ACHN (cell line): Measurements from ENCODE around the gene ALOXE3.

ENCODE experiments used
- DNase-seq: peaks from one replicate; pipeline ENCODE4 v3.0.0-alpha.2; 2015
- in situ Hi-C: cut with HindIII; loops from 2 replicates; pipeline ENCODE4 v1.10.0; 2017; ENCODE audit warnings: low sequenced_read_pairs, low pct_ligation_motif_present, low pct_unique_long_range_greater_than_20kb

Gene ALOXE3

DNA sequence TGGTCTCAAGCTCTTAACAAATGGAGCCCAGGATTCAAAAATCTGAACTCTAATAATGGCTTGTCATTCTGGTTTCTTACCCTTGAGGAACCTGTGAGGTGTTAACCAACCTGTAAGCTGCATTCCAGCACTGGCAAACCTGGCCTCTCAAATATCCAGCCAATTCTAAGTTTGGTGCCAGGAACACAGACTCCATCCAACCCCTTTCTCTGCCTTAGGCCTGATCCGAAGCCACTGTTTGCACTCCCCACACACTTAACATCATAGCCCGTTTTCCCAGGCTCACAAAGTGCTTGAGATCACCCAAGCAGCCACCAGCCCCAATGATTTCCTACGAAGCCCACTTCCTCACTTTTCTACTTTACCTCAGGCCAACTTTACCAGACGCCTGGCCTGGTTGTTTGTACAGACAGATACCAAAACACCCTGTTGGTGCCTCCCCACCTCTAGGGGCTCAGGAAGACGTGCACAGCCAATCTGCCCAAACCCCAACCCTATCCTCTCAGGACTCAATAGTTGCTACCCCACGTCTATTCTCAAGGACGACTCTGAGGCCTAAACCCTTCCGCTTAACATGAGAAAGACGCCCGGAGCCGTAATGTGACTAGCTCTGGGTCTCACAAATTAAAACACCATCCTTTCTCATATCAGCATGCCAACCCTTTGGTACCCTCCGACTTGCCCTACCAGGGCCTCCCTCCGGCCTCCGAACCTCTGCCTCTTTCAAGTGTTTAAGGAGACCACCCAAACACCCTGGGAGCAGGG is 37.1 kb upstream of the ALOXE3 start:
- in situ Hi-C loops: no loop called here
- DNase-seq: no peak

GRCh38 chr17:8154608-8155155 is 36.4 kb upstream of the ALOXE3 start:
- in situ Hi-C loops: no loop called here
- DNase-seq: no peak

DNA sequence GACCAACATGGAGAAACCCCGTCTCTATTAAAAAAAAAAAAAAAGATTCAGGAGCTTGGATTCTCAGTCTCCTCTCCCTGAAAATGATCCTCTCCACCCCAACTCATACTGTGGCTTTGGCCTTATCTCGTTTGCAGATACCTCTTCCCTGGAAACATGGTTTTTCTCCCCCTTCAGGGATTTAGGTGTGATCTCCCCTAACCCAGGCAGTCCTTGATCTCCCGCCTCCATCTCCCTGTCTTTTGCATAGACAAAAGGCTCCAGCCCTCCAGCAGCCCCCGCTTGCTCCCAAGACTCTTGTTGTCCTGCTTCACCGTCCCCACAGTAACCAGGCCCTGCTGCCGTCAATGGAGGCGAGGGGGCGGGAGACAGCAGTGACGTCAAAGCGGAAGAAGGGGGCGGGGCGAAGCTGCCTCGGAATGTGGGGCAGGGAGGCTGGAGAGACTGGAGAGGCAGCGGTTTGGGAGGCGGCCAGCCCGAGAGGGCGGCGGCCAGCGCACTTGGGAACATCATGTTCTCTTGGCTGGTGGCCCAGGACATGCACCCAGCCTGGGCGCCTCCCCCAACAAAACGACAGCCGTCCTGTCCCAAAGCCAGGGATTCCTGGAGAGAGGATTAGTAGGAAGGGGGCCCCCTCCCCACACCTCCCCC is 35.8 kb upstream of the ALOXE3 start:
- peak; percentile 98 for DNase-seq
- in situ Hi-C loops: no loop called here

- in situ Hi-C loops: no loop called here
These were observed 35.2 kb upstream of the ALOXE3 start for GRCh38 chr17:8153525-8153956.

DNA sequence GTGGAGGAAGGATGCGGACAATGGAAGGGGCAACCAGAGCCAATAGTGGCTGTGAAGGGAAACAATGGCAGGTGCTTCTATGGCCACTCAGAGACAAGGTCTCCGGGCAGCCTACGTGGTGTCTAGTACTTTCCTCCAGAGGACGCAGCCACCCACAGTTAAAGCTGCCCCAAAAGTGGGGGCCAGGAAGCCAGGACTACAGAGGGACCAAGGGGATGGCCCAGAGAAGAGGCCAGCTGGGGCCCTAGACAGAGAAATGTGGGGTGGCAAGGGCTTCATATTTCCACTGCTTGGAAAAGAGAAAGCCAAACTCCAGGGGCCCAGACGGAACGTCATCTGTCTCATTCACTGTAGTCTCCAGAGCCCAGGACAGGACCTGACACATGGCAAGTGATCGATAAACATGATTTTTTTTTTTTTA is 34.7 kb upstream of the ALOXE3 start:
- in situ Hi-C loops: no loop called here
- no peak for DNase-seq

More at GRCh38 chr17:8153525-8153956, 35.2 kb upstream of the ALOXE3 start:
- DNase-seq: peak; percentile 99

GRCh38 chr17:8152112-8152775 is 33.9 kb upstream of the ALOXE3 start, which contains the start of gene PER1:
TSS of gene PER1 (minus strand) at chr17:8152404. CDS start at chr17:8150706, 1,698 bp downstream.
- in situ Hi-C loops: no loop called here
- peak; percentile 98 for DNase-seq

- DNase-seq: peak; percentile 48
- in situ Hi-C loops: no loop called here
These were observed 33.4 kb upstream of the ALOXE3 start for GRCh38 chr17:8151641-8152111.

- in situ Hi-C loops: no loop called here
- DNase-seq: no peak
These were observed 32.9 kb upstream of the ALOXE3 start for GRCh38 chr17:8151120-8151640.

DNA sequence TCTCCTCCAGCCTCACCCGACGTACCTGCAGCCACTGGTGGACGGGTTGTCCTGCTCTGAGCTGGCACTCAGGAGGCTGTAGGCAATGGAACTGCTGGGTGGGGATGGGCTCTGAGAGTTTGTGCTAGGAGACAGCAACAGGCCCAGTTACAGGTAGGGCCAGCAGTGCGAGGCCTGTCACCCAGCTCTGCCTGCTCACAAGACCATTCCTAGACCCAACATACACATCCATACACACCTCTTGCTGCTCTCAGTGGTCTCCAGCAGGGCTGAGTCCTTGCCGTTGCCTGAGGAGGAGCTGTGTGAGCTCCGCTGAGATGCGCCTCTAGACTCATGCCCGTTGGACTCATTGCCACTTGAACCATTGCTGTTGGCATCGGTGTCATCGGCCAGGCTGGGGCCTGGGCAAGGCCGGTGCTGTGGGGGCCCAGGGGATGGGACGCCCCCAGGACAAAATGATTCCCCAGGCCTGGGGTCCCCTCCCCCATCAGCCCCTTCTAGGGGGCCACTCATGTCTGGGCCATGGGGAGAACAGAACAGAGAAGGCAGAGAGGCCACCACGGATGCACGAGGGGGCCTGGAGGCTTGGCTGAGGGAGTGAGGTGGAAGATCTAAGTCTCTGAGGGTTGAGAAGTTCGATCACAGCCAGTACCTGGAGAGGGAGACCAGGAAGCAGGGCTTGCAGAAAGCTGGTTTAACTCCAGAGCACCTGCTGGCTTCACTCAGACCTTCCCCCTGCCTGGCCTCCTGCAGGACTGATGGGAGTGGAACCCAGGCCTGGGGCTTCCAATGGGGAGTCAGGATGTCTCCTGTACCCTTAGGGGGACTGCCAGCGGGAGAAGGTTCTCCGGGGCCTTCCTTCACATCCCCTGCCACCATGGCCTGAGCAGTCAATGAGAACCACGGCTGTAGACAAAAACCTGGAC is 32.1 kb upstream of the ALOXE3 start:
- DNase-seq: no peak
- in situ Hi-C loops: no loop called here

GRCh38 chr17:8149419-8150193 is 31.3 kb upstream of the ALOXE3 start:
- in situ Hi-C loops: no loop called here
- no peak for DNase-seq

DNA sequence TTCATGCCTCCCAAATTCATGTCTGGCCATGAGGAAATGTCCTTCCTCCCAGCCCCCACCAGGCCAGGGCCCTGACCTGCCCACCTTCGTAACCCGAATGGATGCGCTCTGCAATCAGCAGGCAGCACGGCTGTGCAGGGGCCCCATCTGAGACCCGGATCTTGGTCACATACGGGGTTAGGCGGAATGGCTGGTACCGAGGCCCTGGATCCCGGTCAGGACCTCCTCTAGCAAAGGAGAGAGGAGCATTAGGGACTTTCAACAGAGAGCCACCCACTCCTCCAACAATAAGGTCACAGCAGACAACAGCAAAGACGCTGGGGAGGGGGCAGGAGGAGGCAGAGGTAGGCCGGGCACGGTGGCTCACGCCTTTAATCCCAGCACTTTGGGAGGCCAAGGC is 30.2 kb upstream of the ALOXE3 start:
- no peak for DNase-seq
- in situ Hi-C loops: no loop called here

DNA sequence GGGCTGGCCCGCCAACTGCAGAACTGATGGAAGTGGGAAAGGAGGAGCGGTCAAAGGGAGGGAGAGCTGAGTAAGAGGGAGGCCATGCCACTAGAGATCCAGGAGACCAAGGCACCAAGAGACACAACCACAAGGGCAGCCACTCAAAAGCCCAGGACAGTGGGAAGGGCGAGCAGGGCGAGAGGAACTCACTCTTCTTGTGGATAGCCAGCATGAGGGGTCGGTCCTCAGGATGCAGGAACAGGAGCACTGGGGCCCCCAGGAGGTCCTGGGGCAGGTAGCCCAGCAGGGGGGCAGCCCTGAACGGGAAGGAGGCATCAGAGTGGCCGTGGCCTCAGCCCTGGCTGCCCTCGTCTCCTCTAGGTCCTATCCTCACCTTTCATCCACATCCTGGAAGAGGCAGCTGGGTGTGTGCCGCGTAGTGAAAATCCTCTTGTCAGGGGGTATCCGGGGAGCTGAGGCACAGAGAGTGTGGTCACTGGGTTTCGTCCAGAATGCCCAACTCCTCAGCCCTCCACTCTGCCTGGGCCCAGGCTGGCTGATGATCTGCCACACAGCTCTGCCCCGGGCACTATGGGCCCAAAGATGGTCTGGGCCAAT is 29.6 kb upstream of the ALOXE3 start:
- in situ Hi-C loops: no loop called here
- no peak for DNase-seq

- no peak for DNase-seq
- in situ Hi-C loops: no loop called here
These were observed 29.0 kb upstream of the ALOXE3 start for GRCh38 chr17:8147141-8147804.

GRCh38 chr17:8146381-8147140 is 28.2 kb upstream of the ALOXE3 start:
- in situ Hi-C loops: no loop called here
- no peak for DNase-seq

DNA sequence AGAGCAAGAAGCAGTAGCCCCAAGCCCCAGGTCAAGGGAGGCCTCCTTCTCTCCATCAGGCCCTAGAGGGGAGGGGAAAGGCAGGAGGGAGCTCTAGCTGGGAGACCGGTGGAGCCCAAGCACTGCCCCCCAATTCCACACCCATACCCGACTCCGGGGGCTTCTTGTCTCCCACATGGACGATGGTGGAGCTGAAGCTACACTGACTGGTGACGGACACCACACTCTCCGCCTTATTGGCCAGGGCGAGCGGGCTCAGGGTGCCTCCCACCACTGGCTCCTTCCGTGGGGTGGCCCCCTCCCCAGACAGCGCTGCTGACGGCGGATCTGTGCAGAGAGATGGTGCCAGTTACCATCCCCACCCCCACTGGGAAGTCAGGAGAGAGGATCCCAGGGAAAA is 27.5 kb upstream of the ALOXE3 start:
- in situ Hi-C loops: no loop called here
- DNase-seq: no peak
